NAMALWA (cell line): Measurements from ENCODE around the gene DGCR8.

Experiments
- DNase-seq: peaks from one replicate; pipeline ENCODE4 v3.0.0-alpha.2; 2015; ENCODE audit warnings: low spot score

The DGCR8 gene

GRCh38 chr22:20138417-20138738 lies 58.3 kb downstream of the DGCR8 start:
- DNase-seq, result no peak

- DNase-seq, result no peak
These were observed 58.8 kb downstream of the DGCR8 start for GRCh38 chr22:20138868-20139267.

- DNase-seq, result no peak
These were observed 59.5 kb downstream of the DGCR8 start for GRCh38 chr22:20139391-20140106.

- DNase-seq, result no peak
These were observed 60.0 kb downstream of the DGCR8 start for GRCh38 chr22:20140107-20140445.

GRCh38 chr22:20140521-20140964 lies 60.5 kb downstream of the DGCR8 start:
- DNase-seq, result no peak

- DNase-seq, result no peak
These were observed 61.4 kb downstream of the DGCR8 start for GRCh38 chr22:20141186-20142077.

GRCh38 chr22:20142711-20143621 lies 62.9 kb downstream of the DGCR8 start:
- no peak for DNase-seq

GRCh38 chr22:20143883-20144665 lies 64.0 kb downstream of the DGCR8 start:
- DNase-seq, result no peak

- no peak for DNase-seq
These were observed 65.3 kb downstream of the DGCR8 start for GRCh38 chr22:20145206-20145831.

GRCh38 chr22:20145832-20146223 lies 65.8 kb downstream of the DGCR8 start:
- no peak for DNase-seq

GRCh38 chr22:20146777-20147176 lies 66.7 kb downstream of the DGCR8 start:
- no peak for DNase-seq

GRCh38 chr22:20147237-20147988 lies 67.4 kb downstream of the DGCR8 start:
- DNase-seq, result no peak

- DNase-seq, result no peak
These were observed 68.4 kb downstream of the DGCR8 start for GRCh38 chr22:20148414-20148813.

GRCh38 chr22:20149257-20150250 lies 69.5 kb downstream of the DGCR8 start:
- no peak for DNase-seq

- no peak for DNase-seq
These were observed 70.6 kb downstream of the DGCR8 start, which contains the start of gene CCDC188 for GRCh38 chr22:20150381-20151275. Gene CCDC188, minus strand, starts transcription at chr22:20151055. Its CDS starts 69 bp downstream, at chr22:20150986.

GRCh38 chr22:20151276-20151588 lies 71.2 kb downstream of the DGCR8 start:
- no peak for DNase-seq

- DNase-seq, result no peak
These were observed 72.4 kb downstream of the DGCR8 start for GRCh38 chr22:20152464-20152890.

- DNase-seq, result no peak
These were observed 73.9 kb downstream of the DGCR8 start for GRCh38 chr22:20153945-20154344.
